T-cell (primary cell): ENCODE data around the gene BPHL. TPM values are rescaled to one million over a fixed set of nuclear protein-coding genes. Genes with fewer than 3 reads are reported as not detected.

Experiments used
- ATAC-seq, 4 experiments: fragments of 200-7000 bp in 3 of 4; fragments of 150-1000 bp in 1 of 4; cut with Tn5 transposase; replicated peaks in 1 of 4; 1 replicate in 3 of 4; 2 replicates in 1 of 4; pipeline ENCODE4 v1.10.0; 2021; ENCODE audit warnings: moderate library complexity in 3 of 4, mild to moderate bottlenecking in 2 of 4, moderate number of reproducible peaks in 1 of 4
- CTCF ChIA-PET, 2 donors: fragments of 300-600 bp; sonication (Branson Sonifier 250); formaldehyde crosslinking; loops; one replicate each; lab custom pipeline; 2022; ENCODE audit warnings: antibody characterized with exemption in 2 of 2; lab: Charles Lee
- POLR2A ChIA-PET, 2 donors: fragments of 300-600 bp; sonication (Branson Sonifier 250); formaldehyde crosslinking; loops; one replicate each; lab custom pipeline; 2022; ENCODE audit warnings: antibody characterized with exemption in 2 of 2; lab: Charles Lee
- DNase-seq, 35 experiments: peaks; one replicate each; pipeline versions ENCODE4 v3.0.0 to v3.0.0-alpha.2; 2013 to 2023
- H3K27ac ChIP-seq: one replicate; pipeline ENCODE4 v1.5.1; 2013; ENCODE audit warnings: low read length
- H3K27me3 ChIP-seq, 2 experiments: replicated peaks in 1 of 2; 1 replicate in 1 of 2; 2 replicates in 1 of 2; pipeline versions ENCODE4 v1.6.1 to v1.7.0; 2013; ENCODE audit warnings: low read length in 1 of 2, mixed read lengths in 1 of 2; ENCODE audit not compliant: control insufficient read depth in 2 of 2, insufficient read depth in 2 of 2; ENCODE audit errors: extremely low read depth in 1 of 2
- H3K36me3 ChIP-seq, 2 donors: 1 replicate in 1 of 2; 2 replicates in 1 of 2; pipeline versions ENCODE4 v1.6.1 to v1.7.0; 2013; ENCODE audit warnings: low read length in 1 of 2; ENCODE audit not compliant: control insufficient read depth in 2 of 2, insufficient read depth in 1 of 2; ENCODE audit errors: extremely low read depth in 1 of 2
- H3K4me1 ChIP-seq, 2 experiments: 1 replicate in 1 of 2; 2 replicates in 1 of 2; pipeline versions ENCODE4 v1.6.1 to v1.7.0; 2013; ENCODE audit warnings: low read length in 2 of 2, mixed read lengths in 1 of 2; ENCODE audit not compliant: insufficient read depth in 2 of 2, control insufficient read depth in 1 of 2; ENCODE audit errors: extremely low read depth in 1 of 2
- H3K4me3 ChIP-seq, 2 donors: 1 replicate in 1 of 2; 2 replicates in 1 of 2; pipeline versions ENCODE4 v1.5.1 to v1.7.0; 2013; ENCODE audit warnings: mild to moderate bottlenecking in 2 of 2, low read length in 1 of 2, moderate library complexity in 1 of 2; ENCODE audit not compliant: control insufficient read depth in 1 of 2; ENCODE audit errors: extremely low read depth in 1 of 2
- H3K9me3 ChIP-seq: 2 replicates; pipeline ENCODE4 v1.7.0; 2013
- H3K27ac Mint-ChIP-seq, 2 donors: one replicate each; pipeline ENCODE4 v1.8.0; 2020 to 2021; ENCODE audit warnings: mild to moderate bottlenecking in 2 of 2, mixed read lengths in 2 of 2
- H3K27me3 Mint-ChIP-seq, 2 donors: one replicate each; pipeline ENCODE4 v1.8.0; 2021 to 2022; ENCODE audit warnings: mixed read lengths in 2 of 2
- H3K36me3 Mint-ChIP-seq: one replicate; pipeline ENCODE4 v1.8.0; 2021; ENCODE audit warnings: mixed read lengths
- H3K4me1 Mint-ChIP-seq, 3 donors: one replicate each; pipeline ENCODE4 v1.8.0; 2020 to 2022; ENCODE audit warnings: mixed read lengths in 3 of 3, mild to moderate bottlenecking in 1 of 3
- H3K4me3 Mint-ChIP-seq, 3 donors: one replicate each; pipeline ENCODE4 v1.8.0; 2020 to 2022; ENCODE audit warnings: mild to moderate bottlenecking in 3 of 3, mixed read lengths in 3 of 3, moderate library complexity in 3 of 3
- H3K9me3 Mint-ChIP-seq, 3 donors: one replicate each; pipeline ENCODE4 v1.8.0; 2020 to 2022; ENCODE audit warnings: mixed read lengths in 3 of 3
- WGBS: methylation state at CpG from one replicate; pipeline ENCODE4 v1.1.5; 2013; ENCODE audit warnings: missing lambda C conversion rate; ENCODE audit not compliant: insufficient coverage; 5-methylcytosine and 5-hydroxymethylcytosine counted together
- total RNA-seq, 35 experiments: library from RNA in 6 of 35; stranded (reverse) in 6 of 35; fragments of 120-200 nt in 1 of 35; gene quantifications; one replicate each; pipeline versions ENCODE4 v1.2.1 to v1.2.4 and lab custom pipeline; 2013 to 2026

The BPHL gene
- total RNA-seq, 5 donors from 2014 or later (not counting 1 experiment from before 2014, with no cell fraction given), result 7.1 to 12.4 (median 11.0) TPM

DNA sequence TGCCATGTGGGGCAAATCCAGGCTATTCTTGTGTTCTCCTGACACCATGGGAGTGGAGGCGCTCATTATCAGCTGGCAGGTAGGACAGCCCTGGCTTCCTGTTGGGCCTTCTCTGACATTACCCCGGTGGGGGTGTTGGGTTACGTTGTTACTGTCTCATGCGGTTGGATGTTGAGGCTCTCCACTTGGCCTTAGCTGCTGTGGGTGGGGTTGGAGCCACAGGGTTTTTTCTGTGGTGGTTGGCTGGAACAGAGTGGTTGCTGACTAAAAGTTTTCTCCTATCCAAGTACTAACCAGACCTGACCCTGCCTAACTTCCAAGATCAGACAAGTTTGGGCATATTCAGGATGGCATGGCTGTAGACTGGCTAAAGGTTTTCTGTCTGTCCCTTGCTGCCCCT, 30.1 kb upstream of the BPHL start:
- Mint-ChIP-seq H3K4me3 (no peak overlapping the region), H3K36me3 (peaks cover 62% of the 10 kb centered on the region), H3K27ac (peak overlapping the region; percentile 69 to 72), H3K27me3 (no peaks in the 10 kb centered on the region), H3K4me1 (peaks cover 10 to 20% (median 13%) of the 10 kb centered on the region in 3 donors), H3K9me3 (no peaks in the 10 kb centered on the region)
- ATAC-seq (no peak), DNase-seq (no peak)
- H3K36me3 ChIP-seq, result peaks cover 2 to 58% of the 10 kb centered on the region in 2 donors
- POLR2A ChIA-PET, result no interaction called here
- WGBS, result 75% methylated on average over 1 of the region's 4 CpGs
- H3K27ac ChIP-seq, result peak overlapping the region; percentile 35
- no peak overlapping the region for H3K4me3 ChIP-seq
- CTCF ChIA-PET, result no interaction called here
- no peaks in the 10 kb centered on the region for H3K9me3 ChIP-seq
- H3K27me3 ChIP-seq, result no peaks in the 10 kb centered on the region
- peaks cover 0 to 6% of the 10 kb centered on the region in 2 experiments for H3K4me1 ChIP-seq

DNA sequence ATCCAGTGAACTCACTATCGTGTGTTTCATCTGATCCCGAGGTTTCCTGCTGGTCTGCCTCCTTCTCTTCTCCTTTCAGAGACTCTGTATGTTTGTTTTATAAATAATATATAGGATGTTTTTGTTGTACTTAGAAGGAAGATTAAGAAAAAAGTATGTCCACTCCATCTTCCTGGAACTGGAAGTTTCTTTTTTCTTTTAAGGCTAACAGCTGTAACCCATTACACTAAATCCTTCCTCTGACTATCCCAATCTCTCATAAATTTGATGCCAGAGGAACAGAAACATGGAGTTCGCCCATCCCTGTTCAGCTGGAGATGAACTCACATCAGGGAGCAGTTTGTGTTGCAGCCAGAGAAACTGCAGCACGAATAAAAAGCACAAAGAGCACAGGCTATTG, 29.5 kb upstream of the BPHL start:
- peak overlapping the region in 1 of 2 donors; percentile 72 for H3K27ac Mint-ChIP-seq
- Histone ChIP-seq H3K4me1 (peaks cover 0 to 6% of the 10 kb centered on the region in 2 experiments), H3K36me3 (peaks cover 2 to 54% of the 10 kb centered on the region in 2 donors), H3K27ac (peak overlapping the region; percentile 35), H3K9me3 (no peaks in the 10 kb centered on the region), H3K4me3 (no peak overlapping the region), H3K27me3 (no peaks in the 10 kb centered on the region)
- 80% methylated on average over 2 of the region's 4 CpGs for WGBS
- peaks cover 10 to 20% (median 13%) of the 10 kb centered on the region in 3 donors for H3K4me1 Mint-ChIP-seq
- H3K36me3 Mint-ChIP-seq, result peaks cover 57% of the 10 kb centered on the region
- ChIA-PET CTCF (interaction anchor here in 1 of 2 donors (0.8 kb wide), 1 partner anchor 25 kb away, joined by 3 read pairs; no protein-coding TSS in a partner anchor), POLR2A (interaction anchor here (0.5 to 1.0 kb wide), 3 partner anchors 9 to 19 kb away, joined by 3 to 4 read pairs (median 3); no protein-coding TSS in a partner anchor)
- ATAC-seq (no peak), DNase-seq (no peak)
- H3K27me3 Mint-ChIP-seq, result no peaks in the 10 kb centered on the region
- H3K4me3 Mint-ChIP-seq, result no peak overlapping the region
- no peaks in the 10 kb centered on the region for H3K9me3 Mint-ChIP-seq

DNA sequence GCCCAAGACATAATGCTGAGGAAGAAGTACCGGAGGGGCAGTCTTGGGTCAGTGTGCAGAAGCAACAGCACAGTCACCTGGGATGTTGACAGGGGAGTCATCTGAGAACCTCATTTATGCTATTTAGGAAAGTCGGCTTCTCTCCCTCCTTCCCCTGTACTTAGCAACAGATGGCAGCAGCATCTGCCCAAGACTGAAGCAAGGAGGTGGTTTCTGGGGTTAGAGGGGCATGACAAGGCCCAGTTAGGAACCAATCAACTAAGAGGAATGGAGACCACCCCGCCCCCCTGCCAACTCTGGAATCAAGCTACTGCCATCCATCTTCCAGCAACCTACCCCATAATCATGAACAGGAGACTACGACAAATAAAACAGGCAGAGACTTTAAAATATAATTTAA, 28.5 kb upstream of the BPHL start:
- peaks cover 2 to 53% of the 10 kb centered on the region in 2 donors for H3K36me3 ChIP-seq
- peak overlapping the region in 1 of 2 donors; percentile 2 for H3K27ac Mint-ChIP-seq

DNA sequence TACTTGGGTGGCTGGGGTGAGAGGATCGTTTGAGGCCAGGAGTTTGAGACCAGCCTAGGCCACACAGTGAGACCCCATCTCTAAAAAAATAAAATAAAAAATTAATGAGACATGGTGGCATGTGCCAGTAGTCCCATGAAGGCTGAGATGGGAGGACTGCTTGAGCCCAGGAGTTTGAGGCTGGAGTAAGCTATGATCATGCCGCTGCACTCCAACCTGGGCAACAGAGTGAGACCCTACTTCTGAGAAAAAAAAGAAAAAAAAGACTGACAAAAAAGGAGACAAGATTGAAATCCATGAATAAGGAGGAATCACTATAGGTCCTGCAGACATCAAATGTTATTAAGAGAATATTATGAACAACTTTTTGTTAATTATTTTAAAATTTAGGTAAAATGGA, 23.7 kb upstream of the BPHL start:
- no peak overlapping the region for H3K4me3 ChIP-seq
- H3K9me3 ChIP-seq, result no peaks in the 10 kb centered on the region
- Mint-ChIP-seq H3K27me3 (no peaks in the 10 kb centered on the region), H3K4me3 (no peak overlapping the region), H3K9me3 (no peaks in the 10 kb centered on the region), H3K36me3 (peaks cover 30% of the 10 kb centered on the region), H3K4me1 (peaks cover 0 to 2% (median 0%) of the 10 kb centered on the region in 3 donors), H3K27ac (no peak overlapping the region)
- WGBS, result no CpG with 5 or more reads among the region's 2 CpGs
- no peaks in the 10 kb centered on the region for H3K4me1 ChIP-seq
- DNase-seq (no peak), ATAC-seq (no peak)
- ChIA-PET CTCF (no interaction called here), POLR2A (interaction anchor here in 1 of 2 donors (0.7 kb wide), 1 partner anchor 203 kb away, joined by 11 read pairs; no protein-coding TSS in a partner anchor)
- no peaks in the 10 kb centered on the region for H3K27me3 ChIP-seq
- H3K36me3 ChIP-seq, result peaks cover 3 to 47% of the 10 kb centered on the region in 2 donors
- no peak overlapping the region for H3K27ac ChIP-seq

More for the DNA sequence above, 28.5 kb upstream of the BPHL start:
- WGBS, result 100% methylated on average over 1 of the region's 4 CpGs
- Histone ChIP-seq H3K27ac (no peak overlapping the region), H3K4me3 (no peak overlapping the region), H3K27me3 (no peaks in the 10 kb centered on the region), H3K4me1 (peaks cover 0 to 6% of the 10 kb centered on the region in 2 experiments), H3K9me3 (no peaks in the 10 kb centered on the region)
- no peaks in the 10 kb centered on the region for H3K9me3 Mint-ChIP-seq
- no peak for DNase-seq
- H3K27me3 Mint-ChIP-seq, result no peaks in the 10 kb centered on the region
- H3K36me3 Mint-ChIP-seq, result peaks cover 52% of the 10 kb centered on the region
- peaks cover 10 to 16% (median 13%) of the 10 kb centered on the region in 3 donors for H3K4me1 Mint-ChIP-seq
- POLR2A ChIA-PET, result interaction anchor here in 1 of 2 donors (0.7 kb wide), 1 partner anchor 1055 kb away, joined by 4 read pairs; no protein-coding TSS in a partner anchor
- no peak for ATAC-seq
- CTCF ChIA-PET, result interaction anchor here (0.6 to 0.7 kb wide), 2 partner anchors 569 to 856 kb away, joined by 4 to 5 read pairs; no protein-coding TSS in a partner anchor
- no peak overlapping the region for H3K4me3 Mint-ChIP-seq

DNA sequence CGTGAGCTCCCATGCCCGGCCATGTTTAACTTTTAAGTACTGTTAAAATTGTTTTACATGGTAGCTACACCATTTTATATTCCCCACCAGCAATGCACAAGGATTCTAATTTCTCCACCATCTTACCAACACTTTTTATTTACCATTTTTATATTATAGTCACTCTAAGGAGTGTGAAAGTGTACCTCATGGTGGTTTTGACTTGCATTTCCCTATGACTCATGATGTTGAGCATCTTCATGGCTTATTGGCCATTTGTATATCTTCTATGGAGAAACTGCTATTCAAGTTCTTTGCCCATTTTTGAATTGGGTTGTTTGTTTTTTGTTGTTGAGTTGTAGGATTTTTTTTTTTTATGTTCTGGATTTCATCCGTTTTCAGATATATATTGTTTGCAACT, 15.6 kb upstream of the BPHL start:
- H3K36me3 Mint-ChIP-seq, result peaks cover 49% of the 10 kb centered on the region
- no peak for ATAC-seq

DNA sequence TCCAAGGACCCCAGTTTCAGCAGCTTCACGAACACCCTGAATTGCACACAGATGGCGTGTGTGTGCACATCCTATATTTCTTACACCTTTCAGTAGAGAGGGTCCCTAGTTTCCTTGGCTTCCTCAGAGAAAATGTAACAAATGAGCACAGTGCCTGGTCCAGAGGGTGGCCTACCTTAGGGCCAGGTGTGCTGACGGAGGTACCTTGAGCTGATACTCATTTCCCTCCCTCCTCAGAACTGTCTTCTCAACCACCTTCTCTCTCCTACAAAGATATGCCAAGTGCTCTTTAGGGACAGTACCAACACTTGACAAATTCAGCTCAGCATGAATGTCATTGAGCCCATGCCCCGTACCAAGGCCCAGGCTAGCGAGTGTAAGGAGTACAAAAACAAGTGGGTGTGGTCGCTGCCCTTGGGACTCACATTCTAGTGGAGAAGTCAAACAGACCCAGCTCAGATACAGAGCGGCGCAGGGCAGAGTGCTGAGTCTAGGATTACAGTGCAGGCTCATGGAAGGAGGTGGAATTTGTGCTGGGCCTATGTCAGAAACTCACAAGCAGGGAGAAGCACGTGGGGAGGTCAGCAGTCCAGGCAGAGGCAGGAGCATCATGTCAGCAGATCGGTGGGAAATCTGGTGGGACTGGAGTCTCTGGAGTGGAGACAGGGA, 9.6 kb upstream of the BPHL start:
- Mint-ChIP-seq H3K4me3 (no peak overlapping the region), H3K27me3 (no peaks in the 10 kb centered on the region), H3K4me1 (peaks cover 0 to 10% (median 6%) of the 10 kb centered on the region in 3 donors), H3K36me3 (peaks cover 66% of the 10 kb centered on the region), H3K27ac (peak overlapping the region; percentile 27 to 79), H3K9me3 (no peaks in the 10 kb centered on the region)
- Histone ChIP-seq H3K4me3 (no peak overlapping the region), H3K27me3 (no peaks in the 10 kb centered on the region), H3K9me3 (no peaks in the 10 kb centered on the region), H3K4me1 (no peaks in the 10 kb centered on the region), H3K36me3 (peaks cover 9 to 85% of the 10 kb centered on the region in 2 donors), H3K27ac (no peak overlapping the region)
- ATAC-seq, result no peak
- CTCF ChIA-PET, result interaction anchor here in 1 of 2 donors (0.6 kb wide), 1 partner anchor 16 kb away, joined by 3 read pairs; no protein-coding TSS in a partner anchor
- DNase-seq, result no peak
- 93% methylated on average over 10 of the region's 10 CpGs for WGBS
- POLR2A ChIA-PET, result interaction anchor here (0.5 to 0.6 kb wide), 3 partner anchors 45 to 852 kb away, joined by 3 to 5 read pairs (median 4); no protein-coding TSS in a partner anchor

More for the DNA sequence above, 15.6 kb upstream of the BPHL start:
- Histone ChIP-seq H3K36me3 (peaks cover 11 to 76% of the 10 kb centered on the region in 2 donors), H3K9me3 (no peaks in the 10 kb centered on the region), H3K4me1 (no peaks in the 10 kb centered on the region), H3K27me3 (no peaks in the 10 kb centered on the region), H3K27ac (no peak overlapping the region), H3K4me3 (no peak overlapping the region)
- no peaks in the 10 kb centered on the region for H3K9me3 Mint-ChIP-seq
- H3K27ac Mint-ChIP-seq, result no peak overlapping the region
- ChIA-PET POLR2A (interaction anchor here in 1 of 2 donors (0.6 kb wide), 1 partner anchor 76 kb away, joined by 3 read pairs; no protein-coding TSS in a partner anchor), CTCF (interaction anchor here in 1 of 2 donors (0.7 kb wide), 1 partner anchor 26 kb away, joined by 3 read pairs; no protein-coding TSS in a partner anchor)
- WGBS, result no CpG with 5 or more reads among the region's 3 CpGs
- no peak overlapping the region for H3K4me3 Mint-ChIP-seq
- no peak for DNase-seq
- no peaks in the 10 kb centered on the region for H3K27me3 Mint-ChIP-seq
- H3K4me1 Mint-ChIP-seq, result peaks cover 0 to 5% (median 3%) of the 10 kb centered on the region in 3 donors
